ENCODE data around the gene BLMH.

DNA sequence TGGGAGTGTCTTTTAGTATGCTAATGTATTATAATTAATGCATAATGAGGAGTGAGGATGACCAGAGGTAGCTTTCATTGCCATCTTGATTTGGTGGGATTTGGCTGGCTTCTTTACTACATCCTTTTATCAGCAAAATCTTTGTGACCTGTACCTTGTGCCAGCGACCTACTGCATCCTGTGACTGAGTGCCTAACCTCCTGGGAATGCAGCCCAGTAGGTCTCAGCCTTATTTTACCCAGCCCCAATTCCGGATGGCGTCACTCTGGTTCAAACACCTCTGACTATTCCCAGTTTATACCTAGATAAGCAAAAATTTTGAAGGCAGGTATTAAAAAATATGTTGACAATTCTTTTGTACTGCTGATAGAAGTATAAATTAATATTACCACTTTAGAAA is 10.5 kb upstream of the BLMH start:
- TF ChIP-seq, protein P1, sequence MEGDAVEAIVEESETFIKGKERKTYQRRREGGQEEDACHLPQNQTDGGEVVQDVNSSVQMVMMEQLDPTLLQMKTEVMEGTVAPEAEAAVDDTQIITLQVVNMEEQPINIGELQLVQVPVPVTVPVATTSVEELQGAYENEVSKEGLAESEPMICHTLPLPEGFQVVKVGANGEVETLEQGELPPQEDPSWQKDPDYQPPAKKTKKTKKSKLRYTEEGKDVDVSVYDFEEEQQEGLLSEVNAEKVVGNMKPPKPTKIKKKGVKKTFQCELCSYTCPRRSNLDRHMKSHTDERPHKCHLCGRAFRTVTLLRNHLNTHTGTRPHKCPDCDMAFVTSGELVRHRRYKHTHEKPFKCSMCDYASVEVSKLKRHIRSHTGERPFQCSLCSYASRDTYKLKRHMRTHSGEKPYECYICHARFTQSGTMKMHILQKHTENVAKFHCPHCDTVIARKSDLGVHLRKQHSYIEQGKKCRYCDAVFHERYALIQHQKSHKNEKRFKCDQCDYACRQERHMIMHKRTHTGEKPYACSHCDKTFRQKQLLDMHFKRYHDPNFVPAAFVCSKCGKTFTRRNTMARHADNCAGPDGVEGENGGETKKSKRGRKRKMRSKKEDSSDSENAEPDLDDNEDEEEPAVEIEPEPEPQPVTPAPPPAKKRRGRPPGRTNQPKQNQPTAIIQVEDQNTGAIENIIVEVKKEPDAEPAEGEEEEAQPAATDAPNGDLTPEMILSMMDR (IDR thresholded peaks at IDR 0.05; ENCODE audit: low read depth, low read length, poor library complexity, severe bottlenecking), result no peak
- no peak for TF ChIP-seq EZH2phosphoT487 (IDR thresholded peaks at IDR 0.05; ENCODE audit: borderline replicate concordance, low read length)

Measured in DOHH2 (cell line).